Transverse colon (tissue), 4 donors: Measurements from ENCODE around the gene DPAGT1.

Experiments
- POLR2A ChIP-seq: fragments of 450-650 bp; IDR thresholded peaks from one replicate; pipeline ENCODE4 v1.6.1; 2016; ENCODE audit warnings: antibody characterized with exemption, mild to moderate bottlenecking, moderate library complexity
- POLR2AphosphoS5 ChIP-seq, 3 donors: sonication (generic); formaldehyde crosslinking; IDR thresholded peaks; one replicate each; pipeline ENCODE4 v1.6.1; 2016; ENCODE audit warnings: antibody characterized with exemption in 3 of 3
- TF ChIP-seq, protein P1 (sequence below), 5 experiments: fragments of 200-600 bp in 3 of 5; fragments of 450-650 bp in 2 of 5; sonication (generic) in 3 of 5; IDR thresholded peaks; 1 replicate in 2 of 5; 2 replicates in 3 of 5; pipeline ENCODE4 v1.5.1; 2016 to 2017; ENCODE audit warnings: antibody characterized with exemption in 5 of 5, inconsistent platforms in 3 of 5, mild to moderate bottlenecking in 2 of 5, moderate library complexity in 1 of 5

DNA sequence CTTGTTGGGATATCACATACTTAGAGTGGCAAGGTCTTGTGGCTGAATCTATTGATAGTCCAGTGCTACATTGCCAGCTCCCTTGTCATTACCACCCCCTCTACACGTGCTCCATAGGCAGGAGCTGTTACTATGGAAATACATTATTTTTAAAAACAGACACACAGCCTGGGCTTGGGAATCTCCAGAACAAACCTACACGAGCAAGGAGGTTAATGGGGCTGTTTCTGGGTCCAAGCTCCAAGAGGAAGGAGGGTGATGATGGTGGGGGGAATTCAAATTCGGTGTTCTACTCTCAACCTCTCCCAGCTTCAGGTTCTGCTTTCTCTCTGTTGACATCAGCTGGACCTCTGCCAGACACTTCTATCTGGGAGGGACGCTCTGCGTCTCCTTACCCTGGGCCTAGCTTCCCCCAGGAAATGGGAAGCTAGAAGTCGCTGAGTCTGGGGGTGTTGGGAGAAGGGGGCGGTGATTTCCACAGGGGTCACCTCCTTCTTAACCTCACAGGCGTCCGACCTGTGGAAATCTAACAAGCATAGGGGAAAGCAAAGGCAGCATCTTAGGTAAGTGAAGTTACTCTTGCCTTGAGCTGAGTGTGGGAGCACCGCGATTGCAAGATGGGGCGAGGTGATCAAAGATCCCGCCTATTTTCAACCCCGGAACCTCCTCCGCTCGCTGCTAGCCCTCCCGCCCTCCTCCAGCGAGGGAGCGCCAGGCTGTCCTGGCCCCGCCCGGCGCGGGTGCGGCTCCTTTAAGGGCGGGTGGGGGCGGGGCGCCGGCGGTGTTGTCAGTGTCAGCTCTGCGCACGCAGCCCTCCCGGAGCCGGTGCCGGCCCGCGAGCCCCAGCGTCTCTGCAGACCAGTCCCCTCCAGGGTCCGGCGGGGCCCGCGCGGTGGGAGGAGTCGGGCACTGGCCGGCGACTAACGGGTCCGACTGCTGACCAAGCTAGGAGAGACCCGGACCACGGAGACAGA, 5.2 kb upstream of the DPAGT1 start, which contains the start of gene C2CD2L:
- TF ChIP-seq, protein P1, sequence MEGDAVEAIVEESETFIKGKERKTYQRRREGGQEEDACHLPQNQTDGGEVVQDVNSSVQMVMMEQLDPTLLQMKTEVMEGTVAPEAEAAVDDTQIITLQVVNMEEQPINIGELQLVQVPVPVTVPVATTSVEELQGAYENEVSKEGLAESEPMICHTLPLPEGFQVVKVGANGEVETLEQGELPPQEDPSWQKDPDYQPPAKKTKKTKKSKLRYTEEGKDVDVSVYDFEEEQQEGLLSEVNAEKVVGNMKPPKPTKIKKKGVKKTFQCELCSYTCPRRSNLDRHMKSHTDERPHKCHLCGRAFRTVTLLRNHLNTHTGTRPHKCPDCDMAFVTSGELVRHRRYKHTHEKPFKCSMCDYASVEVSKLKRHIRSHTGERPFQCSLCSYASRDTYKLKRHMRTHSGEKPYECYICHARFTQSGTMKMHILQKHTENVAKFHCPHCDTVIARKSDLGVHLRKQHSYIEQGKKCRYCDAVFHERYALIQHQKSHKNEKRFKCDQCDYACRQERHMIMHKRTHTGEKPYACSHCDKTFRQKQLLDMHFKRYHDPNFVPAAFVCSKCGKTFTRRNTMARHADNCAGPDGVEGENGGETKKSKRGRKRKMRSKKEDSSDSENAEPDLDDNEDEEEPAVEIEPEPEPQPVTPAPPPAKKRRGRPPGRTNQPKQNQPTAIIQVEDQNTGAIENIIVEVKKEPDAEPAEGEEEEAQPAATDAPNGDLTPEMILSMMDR (IDR thresholded peaks at IDR 0.05), result no peak
- peak; percentile 63 for TF ChIP-seq POLR2A
- peak; percentile 64 to 81 (median 81) for TF ChIP-seq POLR2AphosphoS5 (IDR thresholded peaks at IDR 0.05)
